ENCODE data around the gene TEDC1.

Gene TEDC1

DNA sequence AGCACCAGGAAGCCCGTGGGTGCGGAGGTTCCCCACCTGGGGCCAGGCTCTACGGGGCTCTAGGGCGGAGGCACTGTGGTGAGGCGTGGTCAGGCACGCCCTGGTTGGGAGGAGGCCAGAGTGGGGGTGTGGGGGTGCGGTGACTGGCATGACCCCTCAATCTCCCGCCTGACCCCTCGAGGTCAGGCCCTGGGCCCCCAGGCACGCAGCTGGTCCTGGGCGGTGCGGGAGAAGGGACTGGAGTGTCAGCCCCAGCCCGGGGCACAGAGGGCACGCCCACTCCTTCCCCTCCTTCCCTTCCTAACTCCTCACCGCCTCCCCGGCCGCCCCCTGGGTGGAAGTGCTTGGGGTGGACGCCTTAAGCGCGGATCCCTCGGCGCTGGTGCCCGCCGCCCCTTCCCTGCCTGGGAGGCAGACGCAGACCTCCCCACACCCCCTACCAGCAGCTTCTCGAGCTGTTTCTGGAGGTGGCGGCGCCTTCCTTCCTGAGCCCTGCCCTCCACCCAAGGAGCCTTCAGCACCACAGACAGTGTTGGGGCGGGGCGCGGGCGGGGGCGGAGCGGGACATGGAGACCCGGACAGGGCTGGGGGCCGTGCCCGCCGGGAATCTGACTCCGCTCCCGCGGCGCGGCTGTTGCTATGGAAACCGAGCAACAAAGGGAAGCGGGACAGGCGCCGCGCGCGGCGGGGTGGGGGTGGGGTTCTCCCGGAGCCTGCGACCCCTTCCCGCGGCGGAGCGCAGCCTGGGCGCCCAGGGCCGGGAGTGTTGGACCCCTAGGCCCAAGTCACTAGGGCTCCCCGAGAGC is 17.2 kb upstream of the TEDC1 start:
- TF ChIP-seq FOXM1 (IDR thresholded peaks at IDR 0.05; ENCODE audit: borderline replicate concordance, low read depth) (no peak), TEAD4 (IDR thresholded peaks at IDR 0.05) (no peak), TAF1 (IDR thresholded peaks at IDR 0.05; ENCODE audit: low read depth) (no peak), ZBTB7A (IDR thresholded peaks at IDR 0.05; ENCODE audit: low read depth) (peak; percentile 84), EP300 (IDR thresholded peaks at IDR 0.05; ENCODE audit: borderline replicate concordance) (peak; percentile 55; the same call in 1 of the 2 replicates), RAD21 (IDR thresholded peaks at IDR 0.05; ENCODE audit: low read depth) (0 out of 2 replicates have a peak, but pooled peaks have one; percentile 3), EGR1 (IDR thresholded peaks at IDR 0.05) (peak; percentile 31), TCF12 (IDR thresholded peaks at IDR 0.05; ENCODE audit: low read depth) (peak; percentile 64; the same call in 1 of the 2 replicates), CREB1 (IDR thresholded peaks at IDR 0.05; ENCODE audit: low read depth) (no peak), CEBPB (IDR thresholded peaks at IDR 0.05) (no peak), NFIC (IDR thresholded peaks at IDR 0.05) (peak; percentile 35; the same call in 1 of the 2 replicates), YY1 (IDR thresholded peaks at IDR 0.05; ENCODE audit: low read depth) (no peak)
- TF ChIP-seq, protein P1, sequence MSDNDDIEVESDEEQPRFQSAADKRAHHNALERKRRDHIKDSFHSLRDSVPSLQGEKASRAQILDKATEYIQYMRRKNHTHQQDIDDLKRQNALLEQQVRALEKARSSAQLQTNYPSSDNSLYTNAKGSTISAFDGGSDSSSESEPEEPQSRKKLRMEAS (IDR thresholded peaks at IDR 0.05) = peak; percentile 41
- TF ChIP-seq, protein P2, sequence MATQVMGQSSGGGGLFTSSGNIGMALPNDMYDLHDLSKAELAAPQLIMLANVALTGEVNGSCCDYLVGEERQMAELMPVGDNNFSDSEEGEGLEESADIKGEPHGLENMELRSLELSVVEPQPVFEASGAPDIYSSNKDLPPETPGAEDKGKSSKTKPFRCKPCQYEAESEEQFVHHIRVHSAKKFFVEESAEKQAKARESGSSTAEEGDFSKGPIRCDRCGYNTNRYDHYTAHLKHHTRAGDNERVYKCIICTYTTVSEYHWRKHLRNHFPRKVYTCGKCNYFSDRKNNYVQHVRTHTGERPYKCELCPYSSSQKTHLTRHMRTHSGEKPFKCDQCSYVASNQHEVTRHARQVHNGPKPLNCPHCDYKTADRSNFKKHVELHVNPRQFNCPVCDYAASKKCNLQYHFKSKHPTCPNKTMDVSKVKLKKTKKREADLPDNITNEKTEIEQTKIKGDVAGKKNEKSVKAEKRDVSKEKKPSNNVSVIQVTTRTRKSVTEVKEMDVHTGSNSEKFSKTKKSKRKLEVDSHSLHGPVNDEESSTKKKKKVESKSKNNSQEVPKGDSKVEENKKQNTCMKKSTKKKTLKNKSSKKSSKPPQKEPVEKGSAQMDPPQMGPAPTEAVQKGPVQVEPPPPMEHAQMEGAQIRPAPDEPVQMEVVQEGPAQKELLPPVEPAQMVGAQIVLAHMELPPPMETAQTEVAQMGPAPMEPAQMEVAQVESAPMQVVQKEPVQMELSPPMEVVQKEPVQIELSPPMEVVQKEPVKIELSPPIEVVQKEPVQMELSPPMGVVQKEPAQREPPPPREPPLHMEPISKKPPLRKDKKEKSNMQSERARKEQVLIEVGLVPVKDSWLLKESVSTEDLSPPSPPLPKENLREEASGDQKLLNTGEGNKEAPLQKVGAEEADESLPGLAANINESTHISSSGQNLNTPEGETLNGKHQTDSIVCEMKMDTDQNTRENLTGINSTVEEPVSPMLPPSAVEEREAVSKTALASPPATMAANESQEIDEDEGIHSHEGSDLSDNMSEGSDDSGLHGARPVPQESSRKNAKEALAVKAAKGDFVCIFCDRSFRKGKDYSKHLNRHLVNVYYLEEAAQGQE (IDR thresholded peaks at IDR 0.05; ENCODE audit: low read depth) = peak; percentile 76
- TF ChIP-seq, protein P3, sequence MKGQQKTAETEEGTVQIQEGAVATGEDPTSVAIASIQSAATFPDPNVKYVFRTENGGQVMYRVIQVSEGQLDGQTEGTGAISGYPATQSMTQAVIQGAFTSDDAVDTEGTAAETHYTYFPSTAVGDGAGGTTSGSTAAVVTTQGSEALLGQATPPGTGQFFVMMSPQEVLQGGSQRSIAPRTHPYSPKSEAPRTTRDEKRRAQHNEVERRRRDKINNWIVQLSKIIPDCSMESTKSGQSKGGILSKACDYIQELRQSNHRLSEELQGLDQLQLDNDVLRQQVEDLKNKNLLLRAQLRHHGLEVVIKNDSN (IDR thresholded peaks at IDR 0.05) = no peak

DNA sequence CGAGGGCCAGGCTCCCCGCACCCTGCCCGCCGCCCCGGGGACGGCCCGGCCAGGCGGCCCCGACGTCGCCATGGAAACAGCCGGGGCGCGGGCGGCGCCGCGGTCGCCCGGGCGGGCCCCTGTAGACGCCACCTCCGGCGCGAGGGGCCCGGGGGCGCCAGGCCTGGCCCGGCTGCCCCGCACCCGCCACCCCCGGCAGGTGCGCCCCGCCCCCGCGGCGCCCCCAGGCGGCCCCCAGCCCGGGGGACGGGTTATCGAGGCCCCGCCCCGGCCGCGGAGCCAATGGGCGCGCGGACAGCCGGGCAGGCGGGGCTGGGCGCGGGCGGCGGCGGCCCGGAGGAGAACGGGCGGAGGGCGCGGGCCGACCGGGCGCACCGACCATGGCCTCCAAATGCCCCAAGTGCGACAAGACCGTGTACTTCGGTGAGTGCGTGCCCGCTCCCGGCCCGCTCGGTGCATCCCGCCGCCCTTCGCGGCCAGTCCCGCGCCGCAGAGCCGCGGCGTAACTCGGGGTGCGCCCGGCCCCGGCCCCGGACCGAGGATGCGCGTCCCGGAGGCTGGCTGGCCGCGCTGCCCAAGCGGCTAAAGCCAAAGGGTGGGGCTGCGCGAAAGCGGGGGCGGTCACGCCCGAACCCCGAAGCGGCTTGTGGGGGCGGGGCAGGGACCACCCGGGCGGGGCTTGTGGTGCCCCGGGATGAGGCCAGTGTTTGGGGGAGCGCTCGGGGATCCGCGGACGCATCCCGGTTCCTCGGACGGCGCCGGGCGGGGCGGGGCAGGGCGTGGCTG is 16.4 kb upstream of the TEDC1 start, which contains the start of gene CRIP2:
Gene CRIP2, plus strand, starts transcription at position 339 of the 786 bp plus-strand sequence. Its CDS starts 42 bp downstream, at position 381.
- peak; percentile 75 for TF ChIP-seq EGR1 (IDR thresholded peaks at IDR 0.05)
- no peak for TF ChIP-seq TEAD4 (IDR thresholded peaks at IDR 0.05)
- TF ChIP-seq ZBTB7A (IDR thresholded peaks at IDR 0.05; ENCODE audit: low read depth) = no peak; the same call in 1 of the 2 replicates
- TF ChIP-seq, protein P1 (IDR thresholded peaks at IDR 0.05) = no peak
- 0 out of 2 replicates have a peak, but pooled peaks have one; percentile 46 for TF ChIP-seq TAF1 (IDR thresholded peaks at IDR 0.05; ENCODE audit: low read depth)
- no peak for TF ChIP-seq EP300 (IDR thresholded peaks at IDR 0.05; ENCODE audit: borderline replicate concordance)
- no peak; the same call in 1 of the 2 replicates for TF ChIP-seq NFIC (IDR thresholded peaks at IDR 0.05)
- TF ChIP-seq, protein P3 (IDR thresholded peaks at IDR 0.05) = no peak
- TF ChIP-seq CEBPB (IDR thresholded peaks at IDR 0.05) = no peak
- TF ChIP-seq, protein P2 (IDR thresholded peaks at IDR 0.05; ENCODE audit: low read depth) = 0 out of 2 replicates have a peak, but pooled peaks have one; percentile 7
- TF ChIP-seq YY1 (IDR thresholded peaks at IDR 0.05; ENCODE audit: low read depth) = no peak
- TF ChIP-seq RAD21 (IDR thresholded peaks at IDR 0.05; ENCODE audit: low read depth) = no peak

DNA sequence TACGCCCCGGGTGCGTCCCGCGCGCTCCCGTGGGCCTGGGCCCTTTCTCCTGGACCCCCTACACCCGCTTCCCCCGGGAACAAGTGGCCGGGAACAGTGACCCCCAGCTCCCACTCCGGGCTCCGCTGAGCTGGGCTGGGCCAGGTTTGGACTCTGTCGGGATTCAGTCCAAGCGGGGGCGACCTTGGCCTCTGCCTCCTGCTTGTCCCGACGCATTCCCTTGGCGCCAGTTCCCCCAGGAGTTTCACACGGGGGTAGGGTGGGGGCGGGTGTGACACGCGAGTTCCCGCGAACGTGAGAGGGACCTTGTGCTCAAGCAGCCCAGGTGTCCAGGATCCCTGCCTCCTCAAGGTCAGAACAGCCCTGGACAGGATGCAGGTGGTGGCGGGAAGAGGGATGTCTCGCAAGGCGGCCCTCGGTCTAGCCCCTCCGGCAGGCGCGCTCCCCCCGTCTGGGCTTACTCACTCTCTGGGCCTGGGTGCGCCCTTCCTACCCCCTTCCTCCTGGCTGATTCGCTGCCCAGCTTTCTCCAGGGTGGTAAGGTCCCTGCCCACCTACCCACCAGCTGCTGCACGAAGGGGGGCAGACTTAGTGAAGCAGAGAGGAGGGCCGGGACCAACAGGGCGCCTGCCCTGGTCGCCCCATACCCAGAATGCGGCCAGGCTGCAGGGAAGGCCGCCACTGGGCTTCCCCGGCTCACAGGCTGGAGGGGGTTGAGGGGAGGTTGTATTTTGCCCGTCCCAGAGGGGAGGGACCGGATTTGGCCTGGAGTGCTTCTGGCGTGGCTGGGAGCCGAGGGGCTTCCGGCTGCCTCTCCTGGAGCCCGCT is 15.6 kb upstream of the TEDC1 start:
- TF ChIP-seq, protein P2 (IDR thresholded peaks at IDR 0.05; ENCODE audit: low read depth) = no peak
- TF ChIP-seq ZBTB7A (IDR thresholded peaks at IDR 0.05; ENCODE audit: low read depth) = peak; percentile 28
- 0 out of 2 replicates have a peak, but pooled peaks have one; percentile 15 for TF ChIP-seq TCF12 (IDR thresholded peaks at IDR 0.05; ENCODE audit: low read depth)
- peak; percentile 15; the same call in 1 of the 2 replicates for TF ChIP-seq EGR1 (IDR thresholded peaks at IDR 0.05)
- TF ChIP-seq NFIC (IDR thresholded peaks at IDR 0.05) = no peak; the same call in 1 of the 2 replicates
- TF ChIP-seq, protein P1 (IDR thresholded peaks at IDR 0.05) = no peak
